ENCODE measurements around the gene LMOD3. TPM values are rescaled to one million over a fixed set of nuclear protein-coding genes. Genes with fewer than 3 reads are reported as not detected.

LMOD3 gene
- total RNA-seq, 2 donors from 2014 or later = 33.1 to 110 TPM

DNA sequence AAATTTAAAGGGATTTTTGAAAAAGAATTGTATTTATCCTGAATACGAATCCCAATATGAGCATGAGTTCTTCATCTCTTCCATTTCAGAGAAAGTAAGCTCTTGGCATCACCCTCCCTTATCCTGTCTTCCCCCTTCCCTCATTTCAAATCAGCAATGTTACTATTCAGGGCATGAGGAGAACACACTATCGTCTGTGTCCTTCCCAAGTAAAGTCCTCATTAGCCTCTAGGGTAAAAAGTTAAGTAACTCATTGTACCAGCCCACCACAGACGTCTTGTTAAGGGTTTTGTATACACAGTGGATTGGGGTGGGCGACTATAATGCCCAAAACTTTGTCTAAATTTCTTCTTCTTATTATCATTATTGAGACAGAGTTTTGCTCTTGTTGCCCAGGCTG is 22.8 kb downstream of the LMOD3 start:
- no peak for DNase-seq (ENCODE audit: low spot score)
- Histone ChIP-seq H3K36me3 (peaks cover 39% of the 10 kb centered on the region), H3K27me3 (no peaks in the 10 kb centered on the region), H3K4me3 (no peak overlapping the region), H3K27ac (peak overlapping the region; percentile 1 to 56), H3K9me3 (no peaks in the 10 kb centered on the region), H3K4me1 (peaks cover 0 to 75% of the 10 kb centered on the region in 2 donors)
- TF ChIP-seq, protein P1, sequence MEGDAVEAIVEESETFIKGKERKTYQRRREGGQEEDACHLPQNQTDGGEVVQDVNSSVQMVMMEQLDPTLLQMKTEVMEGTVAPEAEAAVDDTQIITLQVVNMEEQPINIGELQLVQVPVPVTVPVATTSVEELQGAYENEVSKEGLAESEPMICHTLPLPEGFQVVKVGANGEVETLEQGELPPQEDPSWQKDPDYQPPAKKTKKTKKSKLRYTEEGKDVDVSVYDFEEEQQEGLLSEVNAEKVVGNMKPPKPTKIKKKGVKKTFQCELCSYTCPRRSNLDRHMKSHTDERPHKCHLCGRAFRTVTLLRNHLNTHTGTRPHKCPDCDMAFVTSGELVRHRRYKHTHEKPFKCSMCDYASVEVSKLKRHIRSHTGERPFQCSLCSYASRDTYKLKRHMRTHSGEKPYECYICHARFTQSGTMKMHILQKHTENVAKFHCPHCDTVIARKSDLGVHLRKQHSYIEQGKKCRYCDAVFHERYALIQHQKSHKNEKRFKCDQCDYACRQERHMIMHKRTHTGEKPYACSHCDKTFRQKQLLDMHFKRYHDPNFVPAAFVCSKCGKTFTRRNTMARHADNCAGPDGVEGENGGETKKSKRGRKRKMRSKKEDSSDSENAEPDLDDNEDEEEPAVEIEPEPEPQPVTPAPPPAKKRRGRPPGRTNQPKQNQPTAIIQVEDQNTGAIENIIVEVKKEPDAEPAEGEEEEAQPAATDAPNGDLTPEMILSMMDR (IDR thresholded peaks at IDR 0.05) = no peak

DNA sequence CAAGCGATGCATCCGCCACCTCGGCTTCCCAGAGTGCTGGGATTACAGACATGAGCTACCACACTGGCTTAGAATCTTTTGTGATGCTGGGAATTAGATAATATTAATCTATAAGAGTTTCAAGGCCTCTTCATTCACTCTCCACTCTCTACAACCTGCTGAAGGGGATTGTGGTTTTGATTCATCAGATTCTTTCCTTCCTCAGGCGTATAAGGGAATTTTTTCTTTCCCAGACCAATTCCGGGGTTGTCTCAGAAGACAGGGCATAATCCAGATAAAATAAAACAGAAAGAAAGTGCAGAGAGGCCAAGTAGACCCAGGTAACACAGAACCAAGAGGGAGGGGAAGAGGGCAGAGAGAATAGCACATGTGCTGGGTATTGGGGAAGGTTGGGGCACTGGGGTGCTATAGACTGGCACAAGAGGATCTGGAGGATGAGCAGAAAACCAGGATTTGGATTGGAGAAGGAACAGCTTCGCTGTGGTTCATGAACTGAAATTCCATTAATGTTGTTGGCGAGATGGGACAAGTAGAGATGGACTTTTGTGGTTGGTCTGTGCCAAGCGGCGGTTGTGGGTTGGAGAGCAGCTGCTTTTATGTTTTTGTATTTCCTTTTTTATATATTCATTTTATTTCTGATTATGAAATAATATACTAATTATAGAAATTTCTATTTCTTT is 24.8 kb downstream of the LMOD3 start:
- no peak overlapping the region for H3K4me3 ChIP-seq
- H3K27me3 ChIP-seq = no peaks in the 10 kb centered on the region
- H3K9me3 ChIP-seq = no peaks in the 10 kb centered on the region
- TF ChIP-seq, protein P1 (IDR thresholded peaks at IDR 0.05) = no peak
- no peak for DNase-seq (ENCODE audit: low spot score)
- no peak overlapping the region for H3K27ac ChIP-seq
- peaks cover 22% of the 10 kb centered on the region for H3K36me3 ChIP-seq
- H3K4me1 ChIP-seq = peaks cover 0 to 81% of the 10 kb centered on the region in 2 donors

DNA sequence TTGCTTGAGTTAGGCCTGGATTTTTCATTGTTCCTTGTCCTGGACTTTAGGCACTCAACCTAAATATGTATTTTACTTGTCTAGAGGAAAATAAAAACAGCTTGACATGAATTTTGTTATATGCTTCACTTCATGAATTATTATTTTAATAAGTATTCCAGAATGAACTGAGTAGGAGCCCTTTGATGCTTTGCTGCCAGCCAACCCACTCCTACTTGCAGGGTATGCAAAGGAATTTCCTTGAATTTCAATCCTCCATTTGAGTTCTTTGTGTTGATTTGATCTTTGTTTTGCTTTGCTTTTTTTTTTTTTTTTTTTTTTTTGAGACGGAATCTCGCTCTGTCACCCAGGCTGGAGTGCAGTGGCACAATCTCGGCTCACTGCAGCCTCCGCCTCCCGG is 26.1 kb downstream of the LMOD3 start:
- Histone ChIP-seq H3K4me1 (peaks cover 0 to 84% of the 10 kb centered on the region in 2 donors), H3K4me3 (no peak overlapping the region), H3K27me3 (no peaks in the 10 kb centered on the region), H3K9me3 (no peaks in the 10 kb centered on the region), H3K36me3 (peaks cover 13% of the 10 kb centered on the region), H3K27ac (peak overlapping the region in 1 of 2 donors; percentile 71)
- TF ChIP-seq, protein P1 (IDR thresholded peaks at IDR 0.05) = no peak
- DNase-seq (ENCODE audit: low spot score) = no peak

DNA sequence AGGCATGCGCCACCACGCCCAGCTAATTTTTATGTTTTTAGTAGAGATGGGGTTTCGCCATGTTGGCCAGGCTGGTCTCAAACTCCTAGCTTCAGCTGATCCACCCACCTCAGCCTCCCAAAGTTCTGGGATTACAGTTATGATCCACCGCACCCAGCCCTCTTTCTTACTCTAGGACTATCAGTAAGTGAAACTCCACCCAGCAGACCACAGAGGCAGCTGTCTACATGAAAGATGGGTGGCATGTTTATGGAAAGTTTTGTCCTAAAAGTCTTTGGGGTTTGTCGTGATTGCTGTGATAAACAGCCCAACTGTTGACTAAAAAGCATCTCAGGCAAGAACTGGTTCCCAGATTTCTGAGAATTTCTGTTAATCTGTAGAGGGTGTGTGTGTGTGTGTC is 26.8 kb downstream of the LMOD3 start:
- no peak overlapping the region for H3K4me3 ChIP-seq
- H3K27ac ChIP-seq = peak overlapping the region; percentile 16 to 71
- no peaks in the 10 kb centered on the region for H3K27me3 ChIP-seq
- H3K9me3 ChIP-seq = no peaks in the 10 kb centered on the region
- DNase-seq (ENCODE audit: low spot score) = no peak
- H3K36me3 ChIP-seq = peaks cover 10% of the 10 kb centered on the region
- TF ChIP-seq, protein P1 (IDR thresholded peaks at IDR 0.05) = no peak
- peaks cover 0 to 90% of the 10 kb centered on the region in 2 donors for H3K4me1 ChIP-seq

DNA sequence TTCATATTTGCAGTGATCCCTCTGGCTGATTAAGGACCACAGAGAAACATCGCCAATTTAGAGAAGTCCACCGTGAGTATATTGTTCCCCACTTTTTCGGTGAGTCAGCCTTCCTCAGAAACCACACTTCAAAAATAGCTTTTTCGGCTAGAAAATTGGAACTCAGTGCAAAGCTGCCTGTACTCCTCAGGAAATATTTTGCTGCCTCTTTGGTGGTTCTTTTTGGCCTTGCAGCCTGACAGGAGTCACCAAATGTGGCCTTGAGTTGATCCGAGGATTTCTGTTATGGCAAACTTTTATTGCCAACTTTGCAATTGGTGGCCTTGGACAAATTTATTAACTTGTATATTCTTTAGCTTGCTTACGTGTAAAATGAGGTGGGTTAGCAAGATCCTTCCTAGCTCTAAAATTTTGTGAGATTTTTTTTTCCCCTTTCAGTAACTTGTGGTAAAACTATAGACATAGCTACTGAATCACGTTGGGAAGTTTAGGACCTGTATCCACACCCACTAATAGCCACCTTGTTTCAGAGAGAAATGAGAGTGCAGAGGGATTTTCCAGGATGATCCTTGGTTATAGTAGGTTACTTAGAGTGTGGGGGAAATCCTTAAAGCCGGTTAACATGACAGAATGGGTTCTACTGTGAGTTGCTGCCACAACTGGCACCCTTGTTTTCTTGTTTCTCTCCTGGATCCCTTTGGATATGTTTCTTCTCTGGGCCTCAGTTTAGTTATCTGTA is 27.8 kb downstream of the LMOD3 start:
- Histone ChIP-seq H3K4me3 (no peak overlapping the region), H3K4me1 (peaks cover 0 to 90% of the 10 kb centered on the region in 2 donors), H3K27ac (peak overlapping the region; percentile 24 to 71), H3K36me3 (no peaks in the 10 kb centered on the region), H3K27me3 (no peaks in the 10 kb centered on the region), H3K9me3 (no peaks in the 10 kb centered on the region)
- TF ChIP-seq, protein P1 (IDR thresholded peaks at IDR 0.05) = no peak
- DNase-seq (ENCODE audit: low spot score) = no peak
